ENCODE measurements around the gene PTGFRN.

- TF ChIP-seq CTCF (IDR thresholded peaks at IDR 0.05; ENCODE audit: poor library complexity) (no peak), EZH2 (IDR thresholded peaks at IDR 0.05; ENCODE audit: borderline replicate concordance) (no peak), EZH2phosphoT487 (IDR thresholded peaks at IDR 0.05; ENCODE audit: low read depth, severe bottlenecking, unreplicated experiment) (no peak)
Observed at GRCh38 chr1:116962987-116963639, 53.4 kb downstream of the PTGFRN start.

Data from hepatocyte (in vitro differentiated cells).